ENCODE data around the gene DNAAF5.

GRCh38 chr7:761631-762030, 35.1 kb downstream of the DNAAF5 start:
- no peak for TF ChIP-seq CTCF (IDR thresholded peaks at IDR 0.05; ENCODE audit: poor library complexity)
- TF ChIP-seq EZH2phosphoT487 (IDR thresholded peaks at IDR 0.05; ENCODE audit: low read depth, severe bottlenecking, unreplicated experiment) = no peak
- no peak for TF ChIP-seq EZH2 (IDR thresholded peaks at IDR 0.05; ENCODE audit: borderline replicate concordance)
